Hepatocyte (in vitro differentiated cells): ENCODE data around the gene KCP. TPM values are rescaled to one million over a fixed set of nuclear protein-coding genes. Genes with fewer than 3 reads are reported as not detected.

Experiments used
- DNase-seq: peaks from one replicate; pipeline ENCODE4 v3.0.0-alpha.2; 2016; ENCODE audit warnings: low spot score
- H2AFZ ChIP-seq: fragments of 200-600 bp; sonication (generic); 2 replicates; pipeline ENCODE4 v1.6.0; 2016; ENCODE audit warnings: antibody characterized with exemption, mild to moderate bottlenecking
- H3K27ac ChIP-seq: fragments of 200-600 bp; sonication (generic); 2 replicates; pipeline ENCODE4 v1.5.1; 2016; ENCODE audit warnings: mild to moderate bottlenecking
- H3K27me3 ChIP-seq: fragments of 200-600 bp; sonication (generic); 2 replicates; pipeline ENCODE4 v1.6.1; 2016
- H3K36me3 ChIP-seq: fragments of 200-600 bp; sonication (generic); replicated peaks from 2 replicates; pipeline ENCODE4 v1.5.1; 2016; ENCODE audit warnings: low read depth; ENCODE audit not compliant: insufficient read depth
- H3K4me1 ChIP-seq: fragments of 200-600 bp; sonication (generic); 2 replicates; pipeline ENCODE4 v1.5.1; 2016; ENCODE audit warnings: mild to moderate bottlenecking, moderate library complexity; ENCODE audit not compliant: insufficient read depth
- H3K4me2 ChIP-seq: fragments of 200-600 bp; sonication (generic); 2 replicates; pipeline ENCODE4 v1.6.0; 2016
- H3K4me3 ChIP-seq: fragments of 200-600 bp; sonication (generic); 2 replicates; pipeline ENCODE4 v1.5.1; 2016; ENCODE audit warnings: mild to moderate bottlenecking
- H3K79me2 ChIP-seq: fragments of 200-600 bp; sonication (generic); 2 replicates; pipeline ENCODE4 v1.6.0; 2017; ENCODE audit warnings: mild to moderate bottlenecking
- H3K9me2 ChIP-seq: fragments of 200-600 bp; sonication (generic); replicated peaks from 2 replicates; pipeline ENCODE4 v1.6.0; 2017; ENCODE audit warnings: mild to moderate bottlenecking; ENCODE audit not compliant: insufficient read depth
- H3K9me3 ChIP-seq: fragments of 200-600 bp; sonication (generic); 2 replicates; pipeline ENCODE4 v1.5.1; 2016; ENCODE audit warnings: low read depth, mild to moderate bottlenecking
- H4K20me1 ChIP-seq: fragments of 200-600 bp; sonication (generic); 2 replicates; pipeline ENCODE4 v1.6.0; 2016; ENCODE audit warnings: mild to moderate bottlenecking; ENCODE audit not compliant: insufficient read depth, poor library complexity, severe bottlenecking
- EZH2 ChIP-seq: fragments of 200-600 bp; sonication (generic); IDR thresholded peaks from 2 replicates; pipeline ENCODE4 v1.6.1; 2016; ENCODE audit warnings: antibody characterized with exemption, mild to moderate bottlenecking, borderline replicate concordance
- EZH2phosphoT487 ChIP-seq: fragments of 200-600 bp; sonication (generic); IDR thresholded peaks from one replicate; pipeline ENCODE4 v1.6.1; 2018; ENCODE audit warnings: antibody characterized with exemption, mild to moderate bottlenecking, low read depth, moderate library complexity; ENCODE audit not compliant: unreplicated experiment, severe bottlenecking
- WGBS: methylation state at CpG from one replicate; pipeline ENCODE4 v1.1.6; 2016; ENCODE audit warnings: low lambda C conversion rate; ENCODE audit errors: missing lambda C conversion rate; 5-methylcytosine and 5-hydroxymethylcytosine counted together
- polyA plus RNA-seq: library from polyadenylated mRNA; unstranded; fragments of >200 nt; fragmentation: Nextera tagmentation; extraction: Ambion mirVana; gene quantifications from 2 replicates; pipeline ENCODE4 v1.2.1, GENCODE V29; 2016
- total RNA-seq: library from RNA; depleted of rRNA; stranded (reverse); fragments of >200 nt; gene quantifications from 2 replicates; pipeline ENCODE4 v1.2.3, GENCODE V29; 2014
- TF ChIP-seq, protein P1 (sequence below): fragments of 200-600 bp; sonication (generic); IDR thresholded peaks from 2 replicates; pipeline ENCODE4 v1.5.1; 2016; ENCODE audit warnings: antibody characterized with exemption, mild to moderate bottlenecking; ENCODE audit not compliant: poor library complexity

KCP gene
- total and polyA plus RNA-seq, 2 experiments from 2014 or later, result 0.40 to 2.4 TPM

DNA sequence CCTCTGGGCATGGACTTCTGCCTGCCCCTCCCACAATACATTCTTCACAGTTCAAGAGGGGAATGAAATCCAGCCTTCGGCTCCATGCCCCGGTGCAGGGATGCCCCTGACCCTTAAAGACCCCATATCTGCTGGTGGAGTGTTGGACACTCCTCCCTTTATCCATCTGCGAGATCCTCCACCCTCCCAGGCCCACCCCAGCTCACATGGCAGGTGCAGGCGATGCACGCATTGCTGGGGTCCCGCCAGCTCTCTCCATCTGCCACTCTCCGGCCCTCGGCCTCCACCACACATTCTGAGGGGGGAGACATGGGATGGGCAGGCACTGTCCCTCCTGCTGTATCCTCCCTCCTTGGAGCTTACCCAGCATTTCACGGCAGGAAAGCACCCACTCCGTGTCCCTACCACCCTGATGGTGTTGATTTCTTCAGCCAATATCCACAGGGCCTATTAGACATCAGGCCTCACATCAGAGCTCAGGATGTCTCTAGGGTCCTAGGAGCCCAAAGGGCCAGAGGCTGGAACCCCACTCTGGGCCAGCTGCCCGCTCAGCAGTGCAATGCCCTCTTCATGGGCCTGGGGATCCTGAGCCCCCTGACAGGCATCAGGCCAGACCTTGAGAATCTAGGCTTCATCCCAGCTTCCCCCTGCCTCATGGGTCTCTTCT lies 29.6 kb downstream of the KCP start:
- 90% methylated on average over 11 of the region's 11 CpGs for WGBS
- DNase-seq, result no peak
- Histone ChIP-seq H3K27ac (no peak overlapping the region), H4K20me1 (no peaks in the 10 kb centered on the region), H3K4me3 (no peak overlapping the region), H3K36me3 (no peaks in the 10 kb centered on the region), H3K4me1 (no peaks in the 10 kb centered on the region), H2AFZ (no peak overlapping the region), H3K79me2 (no peaks in the 10 kb centered on the region), H3K27me3 (no peaks in the 10 kb centered on the region), H3K9me3 (no peaks in the 10 kb centered on the region), H3K9me2 (no peaks in the 10 kb centered on the region), H3K4me2 (no peak overlapping the region)
- TF ChIP-seq, protein P1, sequence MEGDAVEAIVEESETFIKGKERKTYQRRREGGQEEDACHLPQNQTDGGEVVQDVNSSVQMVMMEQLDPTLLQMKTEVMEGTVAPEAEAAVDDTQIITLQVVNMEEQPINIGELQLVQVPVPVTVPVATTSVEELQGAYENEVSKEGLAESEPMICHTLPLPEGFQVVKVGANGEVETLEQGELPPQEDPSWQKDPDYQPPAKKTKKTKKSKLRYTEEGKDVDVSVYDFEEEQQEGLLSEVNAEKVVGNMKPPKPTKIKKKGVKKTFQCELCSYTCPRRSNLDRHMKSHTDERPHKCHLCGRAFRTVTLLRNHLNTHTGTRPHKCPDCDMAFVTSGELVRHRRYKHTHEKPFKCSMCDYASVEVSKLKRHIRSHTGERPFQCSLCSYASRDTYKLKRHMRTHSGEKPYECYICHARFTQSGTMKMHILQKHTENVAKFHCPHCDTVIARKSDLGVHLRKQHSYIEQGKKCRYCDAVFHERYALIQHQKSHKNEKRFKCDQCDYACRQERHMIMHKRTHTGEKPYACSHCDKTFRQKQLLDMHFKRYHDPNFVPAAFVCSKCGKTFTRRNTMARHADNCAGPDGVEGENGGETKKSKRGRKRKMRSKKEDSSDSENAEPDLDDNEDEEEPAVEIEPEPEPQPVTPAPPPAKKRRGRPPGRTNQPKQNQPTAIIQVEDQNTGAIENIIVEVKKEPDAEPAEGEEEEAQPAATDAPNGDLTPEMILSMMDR, result no peak
- TF ChIP-seq EZH2phosphoT487 (no peak), EZH2 (no peak)

DNA sequence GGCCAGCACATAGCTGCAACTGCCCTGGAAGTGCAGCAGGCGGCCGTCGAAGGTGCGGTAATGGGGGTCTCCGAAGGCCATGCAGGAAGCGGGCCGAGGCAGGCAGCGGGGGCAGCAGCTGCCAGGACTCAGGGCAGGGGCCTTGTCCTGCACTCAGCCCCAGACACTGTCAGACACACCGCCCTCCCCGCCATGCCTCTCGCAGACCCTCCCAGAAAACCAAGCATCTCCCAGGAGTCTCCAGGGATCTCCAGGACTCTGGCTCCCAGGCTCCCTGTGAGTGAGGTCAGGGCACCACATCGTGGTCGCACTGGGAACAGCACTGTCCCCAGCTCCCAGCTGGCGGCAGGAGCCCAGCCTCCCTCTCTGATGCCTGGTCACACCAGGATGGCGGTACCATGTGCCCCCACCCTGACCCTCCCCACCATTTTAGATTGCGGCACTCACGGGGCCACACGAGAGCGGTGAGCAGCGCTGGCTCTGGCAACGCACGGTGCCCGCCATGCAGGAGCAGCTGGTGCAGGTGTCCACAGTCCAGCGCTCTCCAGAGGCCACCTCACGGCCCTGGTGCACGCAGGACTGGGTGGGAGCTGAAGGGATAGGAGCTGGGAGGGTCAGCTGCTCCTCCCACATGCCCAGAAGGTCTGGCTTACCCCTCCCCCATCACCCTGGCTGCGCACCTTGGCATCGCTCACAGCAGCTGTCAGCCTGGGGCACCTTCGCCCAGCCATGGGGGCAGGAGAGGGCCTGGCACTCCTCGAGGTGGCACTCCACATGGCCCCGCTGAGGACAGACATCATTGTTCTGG lies 30.4 kb downstream of the KCP start:
- TF ChIP-seq, protein P1, result peak; percentile 71
- no peak for TF ChIP-seq EZH2phosphoT487
- Histone ChIP-seq H3K27ac (no peak overlapping the region), H3K4me1 (no peaks in the 10 kb centered on the region), H3K9me3 (no peaks in the 10 kb centered on the region), H3K4me2 (no peak overlapping the region), H3K9me2 (no peaks in the 10 kb centered on the region), H4K20me1 (no peaks in the 10 kb centered on the region), H3K36me3 (no peaks in the 10 kb centered on the region), H2AFZ (no peak overlapping the region), H3K4me3 (no peak overlapping the region), H3K79me2 (no peaks in the 10 kb centered on the region), H3K27me3 (no peaks in the 10 kb centered on the region)
- peak; percentile 82 for DNase-seq
- WGBS, result 57% methylated on average over 28 of the region's 31 CpGs

GRCh38 chr7:128879461-128879938 lies 31.0 kb downstream of the KCP start:
- no peaks in the 10 kb centered on the region for H3K27me3 ChIP-seq
- no peaks in the 10 kb centered on the region for H3K4me1 ChIP-seq
- H3K36me3 ChIP-seq, result no peaks in the 10 kb centered on the region
- DNase-seq, result no peak
- no peak overlapping the region for H2AFZ ChIP-seq
- no peaks in the 10 kb centered on the region for H3K79me2 ChIP-seq
- no peaks in the 10 kb centered on the region for H4K20me1 ChIP-seq
- no peak overlapping the region for H3K27ac ChIP-seq
- H3K9me3 ChIP-seq, result no peaks in the 10 kb centered on the region
- no peak overlapping the region for H3K4me3 ChIP-seq
- WGBS, result 90% methylated on average over 19 of the region's 19 CpGs
- no peaks in the 10 kb centered on the region for H3K9me2 ChIP-seq
- H3K4me2 ChIP-seq, result no peak overlapping the region
- TF ChIP-seq EZH2phosphoT487 (no peak), EZH2 (no peak)
- TF ChIP-seq, protein P1, result no peak
